Endometrium (tissue), 2 donors: ENCODE data around the gene FAM120A.

Source experiments
- FAIRE-seq: peaks from 2 replicates; lab custom pipeline; 2012; peaks lifted over from hg19 to GRCh38; lab: Jason Lieb, UNC
- donor health status: control.
- donor health status: control.

Gene FAM120A

DNA sequence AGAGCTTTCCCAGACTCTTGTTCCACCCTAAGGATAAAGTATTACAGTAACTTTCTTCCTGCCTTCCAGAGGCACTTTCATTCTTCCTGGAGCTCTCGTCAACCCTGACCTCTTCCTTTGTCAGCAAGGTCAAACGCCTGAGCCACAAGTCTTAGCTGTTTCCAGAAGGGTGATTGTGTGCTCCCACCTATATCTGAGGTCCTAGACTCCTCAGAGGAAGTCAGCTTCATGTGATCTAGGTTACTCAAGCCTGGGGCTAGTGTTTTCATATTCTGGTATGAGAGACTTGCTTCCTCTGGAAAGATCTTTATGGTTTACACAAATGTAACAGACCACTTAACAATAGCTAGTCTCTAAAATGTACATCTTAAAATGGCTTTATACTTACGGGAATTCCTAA is 5.4 kb upstream of the FAM120A start:
- FAIRE-seq, result no peak

DNA sequence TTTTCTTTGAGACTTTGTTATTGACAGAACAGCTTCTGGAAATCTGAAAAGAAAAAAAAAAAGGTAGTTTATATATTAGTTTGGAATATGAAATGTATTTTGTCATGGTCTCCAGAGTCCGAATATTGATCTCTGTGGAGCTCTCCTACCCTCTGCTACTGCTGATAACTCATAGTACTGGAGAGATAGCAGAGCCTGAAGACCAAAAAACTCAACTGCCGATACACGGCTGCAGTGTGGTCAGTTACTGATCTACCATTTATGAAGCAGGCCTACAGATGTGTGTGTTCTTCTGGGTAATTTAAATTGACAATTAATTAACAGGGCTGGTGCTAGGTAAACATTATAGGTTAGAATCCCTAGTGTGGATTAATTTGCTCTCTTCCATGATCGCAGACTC is 3.8 kb upstream of the FAM120A start:
- FAIRE-seq, result no peak

DNA sequence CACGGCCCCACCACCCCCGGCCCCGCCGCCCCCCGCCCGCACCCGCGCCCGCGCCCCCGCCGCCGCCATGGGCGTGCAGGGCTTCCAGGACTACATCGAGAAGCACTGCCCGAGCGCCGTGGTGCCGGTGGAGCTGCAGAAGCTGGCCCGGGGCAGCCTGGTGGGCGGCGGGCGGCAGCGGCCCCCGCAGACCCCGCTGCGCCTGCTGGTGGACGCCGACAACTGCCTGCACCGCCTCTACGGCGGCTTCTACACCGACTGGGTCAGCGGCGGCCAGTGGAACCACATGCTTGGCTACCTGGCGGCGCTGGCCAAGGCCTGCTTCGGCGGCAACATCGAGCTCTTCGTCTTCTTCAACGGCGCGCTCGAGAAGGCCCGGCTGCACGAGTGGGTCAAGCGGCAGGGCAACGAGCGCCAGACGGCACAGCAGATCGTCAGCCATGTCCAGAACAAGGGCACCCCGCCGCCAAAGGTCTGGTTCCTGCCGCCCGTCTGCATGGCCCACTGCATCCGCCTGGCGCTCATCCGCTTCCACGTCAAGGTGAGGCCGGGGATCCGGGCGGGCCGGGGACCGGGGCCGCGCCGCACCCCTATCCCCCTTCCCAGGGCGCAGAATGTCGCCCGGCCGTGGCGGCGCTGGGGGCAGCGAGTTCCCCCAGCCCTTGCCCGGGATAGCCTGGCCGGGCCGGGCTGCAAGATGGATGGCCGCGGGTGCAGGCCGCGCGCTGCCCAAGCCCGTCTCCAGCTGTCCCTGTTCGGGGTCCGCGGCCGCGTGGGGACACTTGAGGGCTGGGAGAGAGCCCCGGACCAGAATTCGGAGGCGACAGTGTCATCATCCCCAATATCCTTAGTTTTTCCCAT is 594 bp downstream of the FAM120A start:
- no peak for FAIRE-seq

DNA sequence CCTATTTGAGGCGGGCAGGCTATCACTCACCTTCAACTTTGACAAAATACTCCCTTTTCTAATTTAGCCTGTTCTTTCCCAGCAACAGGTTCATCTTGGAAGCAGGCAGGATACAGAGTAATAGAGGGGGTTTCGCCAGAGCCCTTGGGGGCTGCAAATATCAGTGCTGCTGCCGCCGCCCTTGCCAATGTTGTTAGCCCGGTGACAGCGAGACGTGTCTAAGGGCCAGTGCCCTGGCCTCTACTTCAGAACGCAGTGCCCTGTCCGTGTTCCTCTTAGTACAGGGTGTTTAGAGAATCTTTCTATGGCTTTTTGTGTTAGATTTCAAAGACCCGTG is 1.2 kb downstream of the FAM120A start:
- no peak for FAIRE-seq

DNA sequence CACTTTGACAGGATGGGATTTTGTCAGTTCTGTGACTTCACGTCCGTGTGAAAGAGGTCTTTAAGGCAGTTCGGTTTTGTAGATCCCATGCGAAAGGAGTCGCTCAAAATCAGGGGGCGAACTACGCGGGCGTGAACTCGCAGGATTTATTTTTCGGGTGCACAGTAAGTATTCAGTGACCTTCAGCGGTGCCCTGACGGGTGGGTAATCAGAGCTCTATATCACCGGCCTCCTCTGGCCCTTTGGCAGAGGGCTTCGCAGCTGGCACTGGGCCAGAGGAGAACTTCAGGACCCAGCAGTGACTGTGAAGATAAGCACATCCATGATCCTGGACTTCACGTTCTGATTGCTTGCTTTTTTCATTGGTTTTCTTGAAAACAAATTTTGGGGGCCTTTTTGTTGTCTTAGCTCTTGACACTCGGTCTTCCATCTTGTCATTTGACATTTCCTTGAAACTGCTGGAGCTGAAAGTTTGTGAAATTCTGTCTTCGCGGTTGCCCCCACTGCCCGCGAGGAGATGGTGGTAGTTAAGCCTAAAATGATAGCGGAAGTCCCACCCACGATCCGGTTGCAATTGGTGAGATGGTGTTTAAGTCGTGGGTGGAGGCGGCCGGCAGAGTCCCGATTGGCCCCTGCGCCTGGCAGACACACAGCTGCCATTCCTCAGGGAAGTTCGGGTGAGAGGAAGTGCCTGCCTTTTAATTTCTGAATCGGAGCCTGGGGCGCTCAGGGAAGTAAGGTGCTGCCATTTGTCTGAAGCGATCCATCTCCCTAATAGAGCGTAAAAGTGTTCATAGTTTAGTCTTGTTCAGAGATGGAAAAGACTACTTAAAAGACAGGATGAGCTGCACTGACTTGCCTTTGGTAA is 1.8 kb downstream of the FAM120A start, which contains the start of gene FAM120AOS:
FAM120AOS (minus strand) TSS at position 535 of the 868 bp plus-strand sequence. CDS start 872 bp downstream, outside the sequence.
- peak; percentile 92 for FAIRE-seq

DNA sequence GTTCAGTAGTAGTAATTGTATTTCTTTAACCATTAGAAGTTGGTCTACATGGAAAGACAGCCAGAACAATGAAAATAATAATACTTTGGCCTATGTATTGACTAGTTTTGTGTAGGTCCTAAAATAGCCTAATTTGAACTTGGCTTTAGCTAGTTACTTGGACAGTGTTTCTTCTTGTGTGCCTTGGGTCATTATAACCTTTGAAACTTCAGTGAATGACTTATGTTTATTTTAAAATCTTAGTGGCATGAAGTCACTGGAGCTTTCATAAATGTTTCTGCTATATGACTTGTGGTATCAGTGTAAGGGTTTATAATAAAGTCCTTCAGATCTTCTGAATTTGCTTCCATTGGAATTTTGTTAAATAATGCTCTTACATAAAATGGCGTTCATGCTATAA is 4.5 kb downstream of the FAM120A start:
- FAIRE-seq, result no peak

DNA sequence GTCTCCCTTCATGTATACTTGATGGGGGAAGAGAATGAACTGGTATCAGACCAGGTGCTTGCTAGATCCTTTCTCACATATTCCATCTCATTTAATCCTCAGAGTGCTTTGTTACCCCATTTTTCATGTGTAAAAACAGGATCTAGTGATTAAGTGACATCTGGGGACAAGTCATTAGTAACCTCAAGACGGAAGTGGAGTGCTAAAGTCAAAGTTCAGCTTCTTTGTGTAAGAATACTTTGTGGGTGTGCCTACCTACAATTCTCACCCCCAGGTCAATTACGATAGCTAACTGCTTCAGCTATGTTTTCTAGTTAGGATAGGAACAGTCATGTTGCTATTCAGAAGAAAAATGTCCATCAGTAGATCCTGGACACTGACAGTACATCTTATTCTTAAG is 5.0 kb downstream of the FAM120A start:
- no peak for FAIRE-seq

DNA sequence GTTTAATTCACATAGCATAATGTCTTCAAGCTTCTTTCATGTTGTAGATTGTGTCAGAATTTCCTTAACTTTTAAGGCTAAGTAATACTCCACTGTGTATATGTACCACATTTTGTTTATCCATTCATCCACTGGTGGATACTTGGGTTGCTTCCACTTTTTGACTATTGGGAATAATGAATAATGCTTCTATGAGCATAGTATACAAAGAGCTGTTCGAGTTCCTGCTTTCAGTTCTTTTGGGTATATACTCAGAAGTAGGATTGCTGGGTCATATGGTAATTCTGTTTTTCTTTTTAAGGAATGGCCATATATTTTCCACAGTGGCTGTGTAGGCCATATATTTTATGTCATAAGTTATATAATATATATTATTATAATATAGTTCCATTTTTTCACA is 5.5 kb downstream of the FAM120A start:
- FAIRE-seq, result no peak

DNA sequence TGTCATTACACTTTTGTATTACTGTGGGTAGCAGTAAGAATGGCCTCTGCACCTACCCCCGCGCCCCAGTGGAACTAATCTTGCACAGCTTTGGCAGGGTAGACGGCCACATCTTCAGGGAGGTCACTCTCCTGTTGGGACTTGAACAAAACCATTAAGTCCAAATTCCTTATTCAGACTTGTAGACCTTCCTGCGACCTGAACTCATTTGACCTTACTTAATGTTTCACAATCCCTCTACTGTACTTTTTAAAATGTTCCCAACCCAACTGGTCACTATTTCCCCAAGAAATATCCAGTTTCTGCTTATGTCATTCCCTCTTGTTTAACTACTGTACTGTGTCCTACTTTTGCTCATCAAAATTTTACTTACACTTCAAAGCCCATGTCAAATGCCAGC is 7.2 kb downstream of the FAM120A start:
- FAIRE-seq, result no peak

DNA sequence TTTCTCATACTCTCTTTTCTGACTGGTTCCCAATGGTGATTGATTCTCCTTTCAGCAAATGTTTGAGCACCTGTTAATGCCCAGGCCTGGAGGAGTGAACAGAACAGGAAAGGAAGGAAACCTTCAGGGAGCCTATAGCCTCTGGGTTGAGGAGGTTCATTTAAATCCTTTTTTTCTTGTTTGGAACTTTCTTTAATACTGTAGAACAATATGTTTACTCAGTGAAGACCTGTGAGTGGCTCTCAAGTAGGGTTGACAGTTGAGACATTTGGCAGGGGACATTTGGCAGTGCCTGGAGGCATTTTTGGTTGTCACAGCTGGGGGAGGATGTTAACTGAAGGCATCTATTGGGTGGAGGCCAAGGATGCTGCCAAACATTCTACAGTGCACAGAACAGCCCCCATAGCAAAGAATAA is 8.0 kb downstream of the FAM120A start:
- no peak for FAIRE-seq

DNA sequence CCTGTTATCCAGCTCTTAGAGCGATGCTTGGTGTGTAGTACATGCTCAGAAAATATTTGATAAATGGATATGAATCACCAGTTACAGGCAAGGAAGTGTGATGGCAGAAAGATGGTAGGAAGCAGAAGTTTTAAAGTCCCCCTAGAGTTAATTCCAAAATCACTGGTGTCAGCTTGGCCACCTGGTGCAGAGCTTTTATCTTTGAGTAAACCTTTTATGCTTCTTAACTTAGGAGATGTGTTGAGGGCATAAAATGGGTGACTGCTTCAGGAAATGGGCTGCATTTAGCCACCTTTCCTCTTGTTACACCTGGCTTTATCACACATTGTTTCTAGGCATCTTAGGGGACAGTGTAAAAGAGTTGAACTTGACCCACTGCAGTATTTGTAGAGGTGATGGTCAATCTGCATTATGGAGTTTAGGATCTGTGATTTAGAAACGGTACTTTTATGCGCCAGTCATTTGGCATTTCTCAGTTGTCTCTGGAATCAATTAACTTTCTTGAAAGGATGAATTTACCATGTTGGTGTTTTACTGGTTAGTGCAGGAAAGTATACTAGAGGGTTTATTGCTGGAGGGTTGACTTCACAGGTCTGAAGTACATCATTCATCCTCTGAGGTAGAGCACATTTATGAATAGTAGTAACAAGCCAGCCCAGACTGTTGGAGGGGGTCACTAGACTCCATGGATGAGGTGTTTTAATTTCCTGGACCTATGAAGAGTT is 9.4 kb downstream of the FAM120A start:
- no peak for FAIRE-seq

DNA sequence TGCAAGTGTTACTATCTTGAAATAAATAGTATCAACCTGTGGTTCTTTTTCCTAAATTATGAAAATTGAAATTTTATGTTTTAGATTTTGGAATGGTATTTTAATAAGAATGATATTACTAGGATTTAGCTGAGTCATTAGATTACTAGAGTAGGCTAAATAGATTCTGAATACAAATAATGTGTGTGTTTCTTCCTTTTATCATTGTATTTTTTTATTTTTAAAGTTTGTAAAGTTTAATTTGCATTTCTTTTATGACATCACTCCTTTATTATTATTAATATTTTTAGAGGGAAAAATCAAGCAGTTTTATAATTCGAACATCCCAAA is 9.9 kb downstream of the FAM120A start:
- no peak for FAIRE-seq

DNA sequence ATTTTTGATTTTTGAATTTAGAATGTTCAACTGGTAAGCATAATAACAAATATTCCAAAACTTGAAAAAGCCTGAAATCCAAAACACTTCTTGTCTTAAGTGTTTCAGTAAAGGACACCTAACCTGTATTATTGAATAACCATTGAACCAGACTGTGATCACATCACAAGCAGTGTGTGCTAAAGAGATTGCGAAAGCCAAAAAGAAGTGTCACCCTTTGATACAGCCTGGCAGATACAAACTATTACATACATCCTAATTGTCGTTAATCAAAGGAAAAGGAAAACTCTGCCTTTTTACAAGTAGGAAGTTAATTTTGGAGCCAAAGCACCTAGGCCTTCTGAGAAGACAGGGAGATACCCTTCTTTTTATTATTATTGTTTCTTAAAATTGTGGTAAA is 10.3 kb downstream of the FAM120A start:
- no peak for FAIRE-seq

DNA sequence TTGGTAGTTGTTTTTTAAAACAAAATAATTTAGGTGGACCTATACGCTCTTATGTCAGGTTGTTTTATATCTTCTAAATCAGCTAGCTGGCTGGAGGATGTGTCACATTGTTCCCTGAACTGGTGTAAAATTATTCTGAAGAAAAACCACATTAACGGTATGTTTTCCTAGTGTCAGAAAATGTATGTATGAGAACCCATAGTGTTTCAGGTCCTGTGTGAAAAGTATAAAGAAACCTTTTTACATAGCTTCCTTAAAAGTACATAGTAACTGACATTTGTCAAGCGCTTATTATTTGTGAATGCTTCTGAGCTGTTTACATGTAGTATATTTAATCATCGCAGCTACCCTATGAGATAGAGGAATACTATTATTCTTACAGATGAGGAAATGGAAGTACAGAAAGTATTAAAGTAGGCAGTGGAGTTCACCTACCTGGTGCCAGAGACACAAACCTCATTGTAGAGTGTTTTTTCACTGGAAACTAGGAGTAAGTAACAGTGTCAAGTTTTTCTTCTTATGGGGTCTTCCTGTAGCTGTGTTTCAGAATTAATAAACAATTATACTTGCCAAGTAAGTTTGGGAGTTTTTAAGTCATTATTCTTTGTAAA is 12.3 kb downstream of the FAM120A start:
- no peak for FAIRE-seq

DNA sequence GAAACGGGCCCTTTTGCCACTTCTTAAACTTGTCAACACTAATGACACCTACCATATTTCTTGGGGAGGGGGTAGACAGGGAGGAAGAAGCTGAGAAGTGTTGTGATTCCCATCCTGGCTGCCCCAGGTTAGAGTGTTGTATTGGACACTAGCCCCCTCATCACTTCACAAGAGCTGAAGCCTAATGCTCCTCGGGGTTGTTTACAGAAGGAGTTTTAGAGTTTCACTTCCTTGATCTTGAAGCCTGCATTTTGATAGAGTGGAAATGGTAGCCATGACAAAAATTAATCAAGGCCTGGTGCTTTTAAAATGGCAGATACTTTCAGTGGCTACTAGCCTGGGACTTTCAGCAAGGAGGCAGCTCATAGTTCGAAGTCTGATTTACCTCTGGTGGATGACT is 12.9 kb downstream of the FAM120A start:
- no peak for FAIRE-seq

DNA sequence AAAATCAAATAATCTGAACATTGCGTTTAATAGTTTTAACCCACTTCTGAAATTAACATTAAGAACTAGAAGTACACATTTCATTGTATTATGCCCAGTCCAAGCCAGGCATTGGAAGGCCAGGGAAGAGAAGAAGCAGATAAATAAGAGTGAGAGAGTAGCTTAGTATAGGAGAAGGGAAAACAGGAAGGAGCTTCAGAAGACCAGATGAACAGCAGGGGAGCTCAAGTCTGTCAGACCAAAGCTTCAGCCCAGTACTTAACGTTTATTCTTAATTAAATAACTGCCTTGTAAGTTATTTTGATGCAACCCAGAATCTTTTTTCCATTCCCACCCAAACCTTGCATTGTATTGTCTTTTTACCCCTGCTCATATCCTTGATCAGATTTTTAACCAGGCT is 13.4 kb downstream of the FAM120A start:
- FAIRE-seq, result no peak

DNA sequence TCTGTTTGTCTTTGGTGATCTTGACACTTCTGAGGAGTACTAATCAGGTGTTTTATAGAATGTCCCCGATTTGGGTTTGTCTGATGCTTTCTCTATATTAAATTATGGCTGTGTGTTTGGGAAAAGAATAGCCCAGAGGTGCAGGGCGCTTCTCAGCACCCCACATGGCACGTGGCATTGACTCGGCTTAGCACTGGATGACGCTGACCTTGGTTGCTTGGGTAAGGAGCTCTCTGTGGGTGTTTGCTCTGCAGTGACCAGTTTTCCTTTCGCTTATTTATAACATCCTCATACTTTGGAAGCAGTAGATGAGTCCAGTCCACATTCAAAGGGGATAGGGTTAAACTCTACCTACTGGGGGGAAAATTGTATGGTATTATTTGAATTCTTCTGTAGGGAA is 14.4 kb downstream of the FAM120A start:
- FAIRE-seq, result no peak

DNA sequence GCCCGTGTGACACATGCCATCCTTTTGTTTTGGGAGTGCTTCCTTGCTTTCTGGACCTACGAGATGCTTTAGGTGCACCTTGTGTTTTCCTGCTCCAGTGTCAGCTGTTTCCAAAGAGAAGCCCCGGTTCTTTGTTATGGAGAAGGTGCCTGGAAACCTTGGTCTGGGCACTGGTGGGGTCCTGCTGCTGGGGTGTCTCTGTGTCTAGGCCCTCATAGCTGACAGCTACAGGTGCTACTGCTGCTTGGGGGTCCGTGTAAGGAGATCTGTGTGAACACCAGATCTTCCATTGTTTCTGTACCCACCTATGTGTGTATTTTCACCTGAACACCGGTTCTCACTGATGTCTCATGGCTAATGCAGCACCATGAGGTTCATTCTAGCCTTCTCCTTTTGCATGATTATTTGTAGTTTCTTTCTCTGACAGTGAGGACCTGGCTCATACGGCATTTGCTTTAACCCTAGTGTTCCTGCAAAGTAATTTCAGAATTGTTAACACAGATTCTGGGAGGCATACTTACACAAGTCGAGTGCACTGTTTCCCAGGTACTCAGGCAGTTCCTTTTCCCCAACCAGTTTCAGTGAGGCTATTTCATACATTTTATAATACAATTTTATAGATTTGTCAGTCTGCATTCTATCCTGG is 15.1 kb downstream of the FAM120A start:
- no peak for FAIRE-seq

DNA sequence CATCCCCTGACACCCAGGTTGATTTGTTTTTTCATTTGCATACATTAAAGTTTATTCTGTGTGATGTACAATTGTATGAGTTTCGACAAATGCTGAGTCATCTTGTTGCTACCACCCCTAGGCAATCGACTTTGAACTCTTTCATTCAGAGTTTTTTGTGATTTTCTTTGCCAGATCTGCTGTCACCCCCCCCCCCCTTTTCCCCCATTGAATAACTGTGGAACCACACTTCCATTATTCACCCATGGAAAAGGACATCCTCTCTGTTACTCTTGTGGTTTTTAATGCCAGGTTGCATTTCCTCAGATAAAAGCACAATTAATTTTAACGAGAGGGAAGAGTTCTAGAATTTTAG is 15.6 kb downstream of the FAM120A start:
- FAIRE-seq, result no peak

DNA sequence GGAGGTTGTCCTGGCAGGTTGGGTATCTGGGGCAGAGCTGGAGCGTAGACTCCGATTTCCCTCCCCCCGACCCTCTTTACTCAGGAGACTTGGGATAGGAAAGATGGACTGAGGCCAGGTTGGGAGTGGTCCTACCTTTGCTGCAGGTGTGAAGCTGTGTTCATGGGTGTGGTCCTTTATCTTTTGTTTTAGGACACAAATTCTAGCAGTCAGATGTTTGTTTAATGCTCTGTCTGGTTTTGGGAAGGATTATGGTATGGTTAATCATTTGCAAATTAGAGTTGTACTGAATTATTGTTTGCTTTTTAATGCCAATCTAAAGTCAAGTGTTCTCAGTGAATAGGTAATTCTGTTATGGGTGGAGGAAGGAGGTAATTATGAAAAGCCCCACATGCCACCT is 16.0 kb downstream of the FAM120A start:
- FAIRE-seq, result no peak

DNA sequence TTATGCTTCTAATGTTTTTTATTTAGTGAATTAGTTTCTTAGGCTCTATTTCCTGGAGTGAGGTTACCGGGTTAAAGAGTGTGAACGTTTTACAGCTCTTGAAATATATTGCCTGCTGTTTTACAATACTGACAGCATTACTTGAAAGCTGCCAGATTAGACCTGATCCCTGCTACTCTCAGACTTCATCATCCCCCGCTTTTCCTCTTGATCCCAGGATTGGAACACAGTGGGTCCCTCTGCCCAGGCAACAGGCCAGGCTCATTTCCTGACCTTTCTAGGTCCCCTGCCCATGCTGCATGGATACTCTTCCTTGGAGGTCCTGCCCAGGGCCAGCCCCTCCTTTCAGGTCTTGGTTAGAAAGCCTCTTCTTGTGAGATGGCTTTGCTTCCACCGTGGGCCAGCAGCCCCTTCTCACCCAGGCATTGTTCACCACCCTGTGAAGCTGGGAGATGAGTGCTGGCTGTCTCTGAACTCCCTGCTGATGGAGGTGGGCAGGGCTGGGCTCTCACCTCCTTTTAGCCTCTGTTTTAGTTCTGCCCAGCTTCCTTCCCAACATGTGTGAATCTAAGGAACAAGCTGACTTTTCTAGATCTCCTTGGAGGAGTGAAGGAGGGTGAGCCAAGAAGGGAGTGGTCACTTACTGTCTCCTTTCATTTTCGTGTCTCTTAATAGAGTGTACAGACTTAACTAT is 17.4 kb downstream of the FAM120A start:
- peak; percentile 86 for FAIRE-seq
